GM19193 (cell line): Measurements from ENCODE around the gene AKAP5.

Source experiments
- POLR2A ChIP-seq: IDR thresholded peaks from 4 replicates; pipeline ENCODE4 v1.6.1; 2011; ENCODE audit not compliant: insufficient read depth, insufficient read length; ENCODE audit errors: extremely low read depth

Gene AKAP5

DNA sequence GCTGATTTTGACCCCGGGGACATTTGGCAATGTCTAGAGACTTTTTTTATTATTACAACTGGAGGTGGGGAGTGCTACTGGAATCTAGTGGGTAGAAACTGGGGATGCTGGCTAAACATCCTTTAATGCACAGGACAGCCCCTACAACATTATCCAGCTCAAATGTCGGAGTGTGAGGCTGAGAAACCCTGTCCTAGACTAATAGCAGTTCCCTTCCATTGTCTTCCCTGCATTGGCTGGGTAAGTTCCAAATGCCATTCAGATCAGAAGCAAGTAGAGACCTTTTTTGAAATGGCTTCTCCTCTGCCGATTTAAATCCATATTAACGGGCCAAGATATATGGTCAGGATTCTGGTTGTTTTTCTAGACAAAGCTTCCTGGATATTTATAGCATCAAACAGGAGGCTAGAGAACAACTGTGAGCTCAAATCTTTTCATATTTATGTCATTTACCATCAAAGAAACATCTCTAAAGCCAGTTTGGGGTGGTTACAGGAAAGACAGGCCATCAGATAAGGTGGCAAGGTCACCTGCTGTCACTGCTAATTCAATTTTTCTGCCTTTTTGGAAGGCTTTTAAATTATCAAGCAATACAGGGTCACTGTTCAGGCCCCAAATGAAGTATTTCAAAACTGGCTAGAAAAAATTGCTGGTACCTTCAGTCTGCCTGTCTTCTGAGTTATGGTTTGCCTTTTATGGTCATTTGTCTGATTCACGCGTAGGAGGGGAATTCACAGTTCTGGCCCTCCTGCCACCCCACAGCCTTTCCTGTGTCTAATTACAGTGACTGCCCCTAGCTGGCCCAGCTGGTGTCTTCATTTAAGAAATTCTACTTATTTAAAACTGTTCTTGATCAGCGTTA, 20.1 kb upstream of the AKAP5 start:
- TF ChIP-seq POLR2A, result peak; percentile 46

DNA sequence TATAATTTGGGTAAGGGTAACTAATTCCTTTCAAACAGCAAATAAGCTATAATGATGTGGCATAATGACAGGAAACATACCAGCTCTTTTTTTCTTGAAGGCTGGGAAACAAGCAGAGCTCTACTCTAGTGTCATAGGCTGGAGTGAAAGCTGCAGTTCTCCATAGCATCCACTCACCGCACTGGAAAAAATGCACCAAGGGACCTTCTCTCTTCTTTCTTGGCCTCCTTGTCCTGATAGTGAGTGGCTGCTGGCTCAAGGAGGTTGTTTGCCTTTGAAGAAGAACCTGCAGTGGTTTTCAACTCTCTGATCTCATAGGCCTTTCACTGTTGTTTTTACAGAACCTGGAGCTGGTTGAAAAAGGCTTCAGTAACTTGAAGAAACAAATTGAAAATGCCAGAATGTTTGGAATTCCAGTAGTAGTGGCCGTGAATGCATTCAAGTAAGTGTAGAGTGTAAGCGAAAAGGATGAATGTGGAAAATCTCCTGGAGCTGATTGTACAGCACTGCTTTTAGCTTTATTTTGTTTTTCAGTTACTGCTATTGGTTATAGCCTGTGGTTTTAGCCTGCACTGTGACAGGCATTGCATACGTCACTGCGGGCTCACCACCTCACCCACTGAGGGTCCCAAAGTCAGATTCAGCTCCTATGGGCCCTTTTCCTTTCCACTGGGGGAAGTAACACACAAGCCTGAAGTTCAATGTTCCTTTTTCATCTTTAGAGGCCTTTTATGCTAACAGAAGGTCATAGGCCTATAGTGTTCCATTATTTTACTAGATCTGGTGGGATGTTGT, 17.2 kb upstream of the AKAP5 start:
- no peak for TF ChIP-seq POLR2A

DNA sequence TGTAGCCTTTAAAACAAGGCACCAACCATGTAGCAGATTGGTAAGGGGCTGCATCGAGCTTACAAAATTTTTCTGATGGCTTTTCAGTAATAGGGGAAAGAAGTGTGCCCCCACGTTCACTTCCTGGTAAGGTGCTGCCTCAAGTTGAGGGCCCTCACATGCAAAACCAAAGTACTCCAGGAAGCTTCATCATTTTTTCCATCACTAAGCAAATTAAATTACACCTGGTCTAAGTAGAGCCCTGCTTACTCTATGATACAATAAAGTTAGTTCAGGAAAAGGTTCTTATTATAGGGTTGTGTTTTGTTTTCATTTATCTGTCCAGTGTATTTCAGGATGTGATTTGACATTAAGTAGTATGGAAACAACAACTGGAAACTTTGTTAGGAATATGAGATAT, 15.0 kb upstream of the AKAP5 start:
- no peak for TF ChIP-seq POLR2A

DNA sequence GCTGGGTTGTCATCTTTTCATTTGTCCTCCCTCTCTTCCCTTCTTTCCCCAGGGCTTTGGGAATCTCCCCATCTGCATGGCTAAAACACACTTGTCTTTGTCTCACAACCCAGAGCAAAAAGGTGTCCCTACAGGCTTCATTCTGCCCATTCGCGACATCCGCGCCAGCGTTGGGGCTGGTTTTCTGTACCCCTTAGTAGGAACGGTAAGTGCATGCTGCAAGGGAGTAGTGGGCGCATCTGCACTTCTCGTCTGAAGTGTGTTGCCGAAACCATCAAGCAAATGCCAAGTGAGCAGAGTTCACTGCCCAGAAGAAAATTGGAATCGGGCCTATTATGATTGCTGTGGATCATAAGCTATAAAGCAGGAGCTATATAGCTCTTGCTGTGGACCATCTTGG, 10.6 kb upstream of the AKAP5 start:
- TF ChIP-seq POLR2A, result no peak

DNA sequence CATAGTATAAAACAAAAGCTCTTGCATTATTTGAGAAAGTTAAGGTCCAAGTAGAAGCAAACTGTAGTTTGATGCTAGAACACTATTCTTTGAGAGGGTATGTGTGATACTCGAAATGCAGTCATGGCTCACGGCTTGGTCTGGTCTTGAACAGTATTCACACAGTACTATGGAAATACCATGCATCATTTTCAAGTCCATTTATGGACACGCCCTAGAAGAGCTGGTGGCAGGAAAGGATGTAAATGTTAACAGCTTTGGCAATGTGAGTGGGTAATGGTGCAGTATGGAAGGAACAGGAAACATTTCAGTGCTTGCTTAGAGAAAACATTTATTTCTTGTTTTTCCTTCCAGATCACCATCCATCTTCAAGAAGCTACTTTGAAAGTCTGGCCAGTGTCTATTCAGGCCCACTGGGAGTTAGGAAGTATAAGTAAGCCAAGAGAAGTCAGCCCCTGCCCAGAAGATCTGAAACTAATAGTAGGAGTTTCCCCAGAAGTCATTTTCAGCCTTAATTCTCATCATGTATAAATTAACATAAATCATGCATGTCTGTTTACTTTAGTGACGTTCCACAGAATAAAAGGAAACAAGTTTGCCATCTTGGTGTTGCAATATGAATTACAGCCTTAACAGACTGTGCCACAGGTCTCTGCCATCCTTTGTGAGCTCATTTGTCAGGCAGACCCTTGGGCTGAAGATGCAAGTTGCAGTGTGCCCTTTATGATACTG, 5.7 kb upstream of the AKAP5 start:
- TF ChIP-seq POLR2A, result no peak

DNA sequence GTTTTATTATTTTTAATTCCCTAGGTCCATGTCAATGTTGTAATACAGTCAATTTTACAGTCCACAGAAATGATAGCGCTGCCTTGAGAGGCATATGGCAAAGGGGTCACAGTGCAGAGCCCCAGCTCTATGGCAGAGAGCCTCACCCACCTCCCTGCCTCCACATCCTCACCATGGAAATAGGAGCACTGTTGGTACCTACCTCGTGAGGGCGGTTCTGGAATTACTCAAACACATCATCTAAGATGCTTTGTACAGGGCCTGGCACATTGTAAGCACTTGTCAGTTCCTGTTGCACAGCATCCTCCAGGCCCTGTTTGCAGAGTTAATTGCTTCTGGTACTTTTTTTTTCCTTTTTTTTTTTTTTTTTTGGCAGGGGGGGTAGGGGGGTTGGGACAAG, 4.1 kb upstream of the AKAP5 start:
- no peak for TF ChIP-seq POLR2A

DNA sequence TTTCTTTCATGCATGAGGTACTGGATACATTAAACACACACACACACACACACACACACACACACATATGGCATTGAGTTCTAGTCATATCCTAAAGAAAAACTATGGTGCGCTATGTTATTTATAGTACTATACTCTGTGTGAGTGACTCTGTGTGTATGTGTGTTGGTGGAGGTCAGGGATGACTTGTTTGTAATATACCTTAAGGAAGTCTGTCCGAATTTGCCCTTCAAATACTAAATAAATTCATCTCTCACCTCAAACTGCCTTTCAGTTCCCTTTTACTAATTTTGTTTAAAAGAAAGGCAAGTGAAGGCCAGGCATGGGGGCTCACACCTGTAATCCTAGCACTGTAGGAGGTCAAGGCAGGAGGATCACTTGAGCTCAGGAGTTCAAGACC, 2.1 kb upstream of the AKAP5 start:
- TF ChIP-seq POLR2A, result no peak

DNA sequence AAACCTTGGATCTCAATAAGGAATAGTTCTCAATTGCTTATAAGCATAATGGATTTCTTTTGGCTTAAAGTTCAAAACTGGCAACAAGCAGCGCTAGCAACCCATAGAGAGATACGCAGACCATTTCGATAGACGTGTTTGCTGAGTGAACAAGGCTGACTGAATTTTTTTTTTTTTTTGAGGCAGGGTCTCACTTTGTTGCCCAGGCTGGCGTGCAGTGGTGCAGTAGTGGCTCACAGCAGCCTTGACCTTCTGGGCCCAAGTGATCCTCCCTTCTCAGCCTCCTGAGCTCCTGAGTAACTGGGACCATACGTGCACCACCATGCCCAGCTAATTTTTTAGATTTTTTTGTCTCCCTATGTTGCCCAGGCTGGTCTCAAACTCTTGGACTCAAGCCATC, 1.4 kb upstream of the AKAP5 start:
- TF ChIP-seq POLR2A, result no peak

DNA sequence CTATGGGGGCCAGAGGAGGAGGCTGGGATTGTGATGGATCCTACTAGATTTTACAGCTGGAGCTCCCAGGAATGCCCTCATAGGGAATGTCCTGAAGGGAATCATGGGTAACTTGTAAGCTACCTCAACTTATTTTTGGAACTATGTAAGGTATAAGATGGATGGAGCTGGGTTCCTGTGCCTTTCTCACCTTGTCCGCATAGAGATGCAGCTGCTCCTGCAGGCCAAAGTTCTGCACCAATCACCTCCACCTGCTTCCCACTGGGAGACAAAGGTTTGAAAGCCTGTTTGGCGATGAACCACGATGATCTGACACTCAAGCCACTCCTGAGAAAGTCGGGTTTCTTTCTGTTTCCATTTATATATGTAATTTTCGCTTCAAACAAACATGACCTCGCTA, 648 bp upstream of the AKAP5 start:
- no peak for TF ChIP-seq POLR2A

DNA sequence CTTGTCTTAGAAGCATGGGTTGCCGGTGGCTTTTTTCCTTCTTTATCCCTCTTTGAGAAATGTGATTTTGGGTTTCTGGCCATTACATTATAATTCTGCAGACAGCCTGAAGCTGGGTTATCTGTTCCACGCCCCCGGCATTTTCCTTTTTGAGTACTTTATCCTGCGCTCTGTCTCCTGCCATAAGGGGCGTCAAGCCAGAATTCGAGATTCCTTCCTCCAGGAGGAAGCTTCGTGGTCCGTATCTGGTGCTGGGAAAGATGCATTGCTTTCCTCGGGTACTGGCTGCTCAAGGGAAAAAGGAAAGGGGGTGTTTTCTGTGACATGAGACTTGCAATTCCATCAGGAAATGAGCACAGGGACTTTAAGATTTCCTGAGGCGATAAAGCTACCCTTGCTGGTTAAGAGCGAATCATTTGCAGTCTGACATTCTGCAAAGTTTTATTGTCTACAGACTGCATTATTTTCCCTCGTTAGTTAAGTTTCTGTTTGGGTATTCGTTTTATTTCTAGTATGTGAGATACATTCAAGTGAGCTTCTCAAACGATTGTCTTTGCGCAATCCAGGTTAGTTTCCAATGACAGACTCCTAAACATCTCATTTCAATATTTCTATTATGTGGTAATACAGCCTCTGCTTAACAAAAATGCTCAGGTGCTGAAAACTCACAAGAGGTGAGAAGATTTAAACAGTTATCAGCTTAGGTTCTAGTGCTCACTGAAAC, 694 bp downstream of the AKAP5 start:
- TF ChIP-seq POLR2A, result no peak

DNA sequence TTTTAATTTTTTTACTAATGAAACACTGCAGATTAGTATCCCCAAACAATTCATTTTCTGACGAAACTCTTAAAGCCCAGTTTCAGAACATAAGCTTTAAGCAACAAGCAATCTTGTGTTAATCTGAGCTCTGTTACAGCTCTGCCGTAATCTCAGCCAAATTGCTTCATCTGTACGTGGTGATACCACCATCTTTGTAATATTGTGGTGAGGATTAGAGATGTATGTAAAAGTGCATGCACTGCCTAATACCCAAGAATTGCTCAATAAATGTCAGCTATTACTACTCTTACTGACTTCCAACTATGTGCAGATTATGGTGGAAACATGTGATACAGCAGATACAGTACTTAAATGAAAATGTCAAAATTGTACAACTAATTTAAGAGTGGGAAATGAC, 1.8 kb downstream of the AKAP5 start:
- no peak for TF ChIP-seq POLR2A

DNA sequence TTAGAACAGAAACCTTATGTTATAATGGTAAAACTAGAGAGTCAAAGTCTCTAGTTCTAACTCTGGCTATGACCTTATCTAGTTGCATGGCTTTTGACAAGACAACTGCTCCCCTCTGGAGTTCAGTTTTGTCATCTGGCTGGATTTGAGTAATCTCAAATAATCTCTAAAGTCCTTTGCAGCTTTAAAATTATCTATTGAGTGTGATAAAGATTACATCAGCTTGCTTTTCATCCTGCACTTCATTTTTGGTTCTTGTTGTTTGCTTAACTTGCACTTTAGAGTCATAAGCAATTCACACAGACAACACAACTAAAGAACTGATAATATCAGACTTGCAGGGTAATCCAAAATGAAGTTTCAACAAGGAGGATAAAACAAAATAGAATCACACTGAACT, 2.3 kb downstream of the AKAP5 start:
- TF ChIP-seq POLR2A, result no peak

DNA sequence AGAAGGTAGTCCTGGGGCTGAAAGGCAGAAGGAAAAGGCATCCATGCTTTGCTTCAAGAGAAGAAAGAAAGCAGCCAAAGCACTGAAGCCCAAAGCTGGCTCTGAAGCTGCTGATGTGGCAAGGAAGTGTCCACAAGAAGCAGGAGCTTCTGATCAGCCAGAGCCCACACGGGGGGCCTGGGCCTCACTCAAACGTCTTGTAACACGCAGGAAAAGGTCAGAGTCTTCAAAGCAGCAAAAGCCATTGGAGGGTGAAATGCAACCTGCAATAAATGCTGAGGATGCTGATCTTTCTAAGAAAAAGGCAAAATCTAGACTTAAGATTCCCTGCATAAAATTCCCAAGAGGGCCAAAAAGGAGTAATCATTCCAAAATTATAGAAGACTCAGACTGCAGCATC, 3.2 kb downstream of the AKAP5 start:
- no peak for TF ChIP-seq POLR2A

DNA sequence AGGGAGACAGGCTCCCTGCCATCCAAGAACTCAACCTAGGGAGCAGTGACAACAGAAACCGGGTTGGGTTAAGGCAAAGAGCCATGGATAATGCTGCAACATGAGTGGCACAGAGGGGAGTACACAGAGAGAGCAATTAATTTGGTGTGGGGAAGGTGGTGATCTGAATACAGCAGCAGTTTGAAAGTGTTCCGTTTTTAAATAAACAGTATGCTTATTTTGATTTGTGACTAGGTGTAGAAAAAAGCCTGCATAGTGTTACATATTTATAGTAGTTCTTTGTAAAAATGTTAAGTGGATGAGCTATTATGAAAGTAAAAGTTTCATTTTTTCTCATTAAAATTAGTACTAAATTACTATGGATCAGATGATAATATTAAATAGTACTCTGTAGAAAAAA, 8.7 kb downstream of the AKAP5 start:
- no peak for TF ChIP-seq POLR2A

DNA sequence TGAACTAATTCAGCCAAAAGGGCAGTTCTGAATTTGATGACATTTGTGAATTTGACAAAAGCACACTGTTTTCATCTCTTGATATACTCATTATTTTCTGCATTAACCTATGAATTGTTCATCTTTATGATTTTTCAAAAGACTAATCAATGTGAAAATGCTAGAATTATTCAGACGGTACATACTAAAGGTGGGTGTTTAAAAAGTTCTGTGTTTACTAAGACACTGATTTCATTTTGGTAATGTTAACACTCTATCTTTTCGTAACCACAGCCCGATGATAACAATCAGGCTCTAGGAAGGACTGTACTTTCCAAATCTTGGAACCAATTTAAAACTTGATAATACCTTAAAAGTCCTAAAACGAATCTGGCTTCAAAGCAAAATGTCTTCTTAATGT, 9.4 kb downstream of the AKAP5 start:
- TF ChIP-seq POLR2A, result no peak

DNA sequence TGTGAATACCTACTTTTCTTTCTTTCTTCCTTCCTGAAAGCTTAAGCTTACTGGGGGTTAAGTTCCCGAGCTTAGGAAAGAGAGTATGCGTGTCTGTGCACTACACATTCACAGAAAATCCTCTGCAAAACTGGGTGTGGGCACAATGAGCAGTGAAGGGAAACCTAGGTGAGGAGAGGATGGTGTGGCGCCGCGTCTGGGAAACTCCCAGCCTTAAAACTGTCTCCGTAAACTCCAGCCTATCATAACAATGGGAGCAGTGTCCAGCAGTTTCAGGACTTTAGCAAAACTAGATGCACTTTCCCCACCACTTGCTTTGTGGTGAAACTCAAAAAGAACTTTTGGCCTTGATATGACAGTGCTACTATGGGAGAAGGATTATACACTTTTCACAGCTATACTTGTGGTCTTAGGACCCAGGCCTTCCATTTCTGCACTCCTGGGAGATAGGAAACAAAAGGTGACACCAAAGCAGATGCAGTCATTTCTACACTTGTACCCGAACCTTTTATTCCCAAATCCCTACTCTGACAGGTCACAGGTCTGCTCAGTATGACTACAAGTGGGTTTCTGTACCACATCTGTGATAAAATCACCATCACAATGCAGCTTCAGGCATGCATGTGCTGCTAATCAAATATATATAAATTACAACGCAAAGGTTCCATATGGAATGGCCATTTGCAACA, 10.4 kb downstream of the AKAP5 start:
- TF ChIP-seq POLR2A, result no peak
